Hematopoietic multipotent progenitor cell treated with erythropoietin and hydrocortisone succinate and interleukin-3 and kit ligand, for 8 days (in vitro differentiated cells): ENCODE results near the gene L3MBTL4.

Experiments
- DNase-seq: peaks from one replicate; pipeline ENCODE4 v3.0.0-alpha.2; 2015

The L3MBTL4 gene

GRCh38 chr18:5944448-5944847, 470.3 kb downstream of the L3MBTL4 start:
- DNase-seq = no peak

GRCh38 chr18:5943514-5943913, 471.2 kb downstream of the L3MBTL4 start:
- no peak for DNase-seq

- DNase-seq = no peak
Observed at GRCh38 chr18:5942591-5942990, 472.1 kb downstream of the L3MBTL4 start.

GRCh38 chr18:5941890-5942289, 472.8 kb downstream of the L3MBTL4 start:
- DNase-seq = no peak

GRCh38 chr18:5939801-5940667, 474.7 kb downstream of the L3MBTL4 start:
- DNase-seq = no peak

GRCh38 chr18:5937795-5938194, 476.9 kb downstream of the L3MBTL4 start:
- DNase-seq = no peak

GRCh38 chr18:5937121-5937520, 477.6 kb downstream of the L3MBTL4 start:
- DNase-seq = no peak

- DNase-seq = no peak
Observed at GRCh38 chr18:5930789-5931188, 483.9 kb downstream of the L3MBTL4 start.

- no peak for DNase-seq
Observed at GRCh38 chr18:5918205-5918858, 496.4 kb downstream of the L3MBTL4 start.

GRCh38 chr18:5914951-5915350, 499.8 kb downstream of the L3MBTL4 start:
- DNase-seq = no peak

GRCh38 chr18:5914016-5914415, 500.7 kb downstream of the L3MBTL4 start:
- no peak for DNase-seq

- DNase-seq = no peak
Observed at GRCh38 chr18:5912566-5912965, 502.1 kb downstream of the L3MBTL4 start.

- no peak for DNase-seq
Observed at GRCh38 chr18:5909125-5909524, 505.6 kb downstream of the L3MBTL4 start.
